ENCODE results near the gene LRPPRC. TPM values are rescaled to one million over a fixed set of nuclear protein-coding genes. Genes with fewer than 3 reads are reported as not detected.

Gene LRPPRC
- total and polyA plus RNA-seq, 2 donors (not counting 3 experiments of a cell fraction or from before 2014, with no cell fraction given): 22.6 to 94.0 TPM

GRCh38 chr2:43885132-43885632, 110.6 kb downstream of the LRPPRC start:
- POLR2A ChIA-PET: no interaction called here
- Histone ChIP-seq H2AFZ (ENCODE audit: low read depth, low read length) (no peak overlapping the region), H3K27ac (ENCODE audit: insufficient read depth, low read depth, low read length) (no peak overlapping the region), H3K9ac (replicated peaks; ENCODE audit: extremely low read depth, insufficient read depth, low read length) (no peak overlapping the region), H3K9me1 (replicated peaks; ENCODE audit: control insufficient read depth, extremely low read depth, insufficient read depth, low read length) (no peaks in the 10 kb centered on the region), H3K4me1 (ENCODE audit: control insufficient read depth, extremely low read depth, insufficient read depth, low read length) (no peaks in the 10 kb centered on the region), H3K4me2 (ENCODE audit: insufficient read depth, low read length) (no peak overlapping the region), H4K20me1 (replicated peaks; ENCODE audit: control insufficient read depth, extremely low read depth, insufficient read depth, low read length) (no peaks in the 10 kb centered on the region), H3K79me2 (ENCODE audit: control insufficient read depth, insufficient read depth, low read length) (no peaks in the 10 kb centered on the region), H3K36me3 (ENCODE audit: control insufficient read depth in 2 of 2, extremely low read depth in 1 of 2, insufficient read depth in 2 of 2, low read length in 2 of 2) (peaks cover 7 to 16% of the 10 kb centered on the region in 2 experiments), H3K4me3 (replicated peaks in 1 of 3; ENCODE audit: insufficient read depth in 1 of 3, low read depth in 1 of 3, low read length in 3 of 3) (no peak overlapping the region), H3K9me3 (replicated peaks; ENCODE audit: control insufficient read depth, insufficient read depth, low read length) (no peaks in the 10 kb centered on the region), H3K27me3 (ENCODE audit: control insufficient read depth in 2 of 2, insufficient read depth in 2 of 2, low read length in 2 of 2) (no peaks in the 10 kb centered on the region)
- no TSS peak for BruUV-seq (replicated peaks)
- CTCF ChIA-PET: no interaction called here
- no peak for DNase-seq (ENCODE audit: low read depth, low spot score)
- intact Hi-C loops (cut with micrococcal nuclease) (no loop called here), dilution Hi-C loops (cut with MboI; ENCODE audit: extremely low pct_ligation_motif_present, low sequenced_read_pairs) (no loop called here)
- TF ChIP-seq EZH2 (IDR thresholded peaks at IDR 0.05; ENCODE audit: borderline replicate concordance, low read depth, low read length, severe bottlenecking) (no peak), MAX (IDR thresholded peaks at IDR 0.05; ENCODE audit: insufficient read depth, insufficient read length) (no peak), GATA2 (IDR thresholded peaks at IDR 0.05; ENCODE audit: insufficient read depth, insufficient read length, low read depth, low read length) (no peak), JUN (IDR thresholded peaks at IDR 0.05; ENCODE audit: borderline replicate concordance, insufficient read depth, insufficient read length, low read depth) (no peak), FOS (IDR thresholded peaks at IDR 0.05; ENCODE audit: borderline replicate concordance, insufficient read depth, low read length) (no peak), POLR2A (IDR thresholded peaks at IDR 0.05; ENCODE audit: low read depth, low read length) (no peak), POLR2AphosphoS5 (IDR thresholded peaks at IDR 0.05; ENCODE audit: insufficient read depth, low read depth, low read length) (no peak), MYC (IDR thresholded peaks at IDR 0.05; ENCODE audit: low read depth, low read length) (no peak), CTCF (IDR thresholded peaks at IDR 0.05; ENCODE audit: extremely low read depth in 1 of 2, insufficient read depth in 1 of 2, low read depth in 1 of 2, low read length in 2 of 2) (no peak)
- FAIRE-seq: no peak
